IPS-20b (cell line): ENCODE measurements around the gene MAPK4.

ENCODE experiments used
- H3K27ac ChIP-seq: one replicate; pipeline ENCODE4 v1.5.1; 2013; ENCODE audit warnings: low read length
- H3K27me3 ChIP-seq: 2 replicates; pipeline ENCODE4 v1.6.1; 2013; ENCODE audit warnings: mild to moderate bottlenecking, low read length, inconsistent platforms; ENCODE audit not compliant: insufficient read depth
- H3K36me3 ChIP-seq: 2 replicates; pipeline ENCODE4 v1.6.1; 2013; ENCODE audit warnings: low read depth, mild to moderate bottlenecking, inconsistent platforms, low read length, moderate library complexity; ENCODE audit not compliant: insufficient read depth
- H3K4me1 ChIP-seq: 2 replicates; pipeline ENCODE4 v1.6.1; 2013; ENCODE audit warnings: mild to moderate bottlenecking, control low read depth, inconsistent platforms, low read length, moderate library complexity; ENCODE audit not compliant: insufficient read depth
- H3K4me3 ChIP-seq: 2 replicates; pipeline ENCODE4 v1.5.1; 2013; ENCODE audit warnings: mild to moderate bottlenecking, low read length, inconsistent platforms
- H3K9ac ChIP-seq: 2 replicates; pipeline ENCODE4 v1.6.1; 2013; ENCODE audit warnings: low read depth, mild to moderate bottlenecking, inconsistent platforms, low read length, moderate library complexity
- H3K9me3 ChIP-seq: 2 replicates; pipeline ENCODE4 v1.6.1; 2013; ENCODE audit warnings: mild to moderate bottlenecking, low read depth, low read length, inconsistent platforms; ENCODE audit not compliant: insufficient read depth

MAPK4 gene

GRCh38 chr18:50627594-50628532 is 68.0 kb downstream of the MAPK4 start:
- Histone ChIP-seq H3K9me3 (no peaks in the 10 kb centered on the region), H3K36me3 (no peaks in the 10 kb centered on the region), H3K9ac (no peak overlapping the region), H3K27me3 (no peaks in the 10 kb centered on the region), H3K27ac (no peak overlapping the region), H3K4me1 (no peaks in the 10 kb centered on the region), H3K4me3 (no peak overlapping the region)

GRCh38 chr18:50628533-50628905 is 68.6 kb downstream of the MAPK4 start:
- no peaks in the 10 kb centered on the region for H3K27me3 ChIP-seq
- no peak overlapping the region for H3K4me3 ChIP-seq
- no peak overlapping the region for H3K9ac ChIP-seq
- H3K36me3 ChIP-seq, result no peaks in the 10 kb centered on the region
- no peaks in the 10 kb centered on the region for H3K9me3 ChIP-seq
- H3K4me1 ChIP-seq, result no peaks in the 10 kb centered on the region
- no peak overlapping the region for H3K27ac ChIP-seq

GRCh38 chr18:50629148-50629631 is 69.3 kb downstream of the MAPK4 start:
- Histone ChIP-seq H3K4me1 (no peaks in the 10 kb centered on the region), H3K4me3 (no peak overlapping the region), H3K9me3 (no peaks in the 10 kb centered on the region), H3K27ac (no peak overlapping the region), H3K9ac (no peak overlapping the region), H3K27me3 (no peaks in the 10 kb centered on the region), H3K36me3 (no peaks in the 10 kb centered on the region)

GRCh38 chr18:50630895-50631294 is 71.0 kb downstream of the MAPK4 start:
- Histone ChIP-seq H3K4me1 (no peaks in the 10 kb centered on the region), H3K4me3 (no peak overlapping the region), H3K36me3 (no peaks in the 10 kb centered on the region), H3K9ac (no peak overlapping the region), H3K27me3 (no peaks in the 10 kb centered on the region), H3K27ac (no peak overlapping the region), H3K9me3 (no peaks in the 10 kb centered on the region)

- H3K27me3 ChIP-seq, result no peaks in the 10 kb centered on the region
- no peak overlapping the region for H3K4me3 ChIP-seq
- no peak overlapping the region for H3K9ac ChIP-seq
- no peak overlapping the region for H3K27ac ChIP-seq
- no peaks in the 10 kb centered on the region for H3K9me3 ChIP-seq
- H3K4me1 ChIP-seq, result no peaks in the 10 kb centered on the region
- H3K36me3 ChIP-seq, result no peaks in the 10 kb centered on the region
Measured at GRCh38 chr18:50632895-50633515, 73.1 kb downstream of the MAPK4 start.

GRCh38 chr18:50633992-50634391 is 74.1 kb downstream of the MAPK4 start:
- no peaks in the 10 kb centered on the region for H3K36me3 ChIP-seq
- H3K9me3 ChIP-seq, result no peaks in the 10 kb centered on the region
- H3K27me3 ChIP-seq, result no peaks in the 10 kb centered on the region
- peaks cover 7% of the 10 kb centered on the region; the same call in 1 of the 2 replicates for H3K4me1 ChIP-seq
- no peak overlapping the region for H3K4me3 ChIP-seq
- H3K27ac ChIP-seq, result no peak overlapping the region
- no peak overlapping the region for H3K9ac ChIP-seq

GRCh38 chr18:50636366-50637057 is 76.6 kb downstream of the MAPK4 start:
- Histone ChIP-seq H3K4me1 (peaks cover 9% of the 10 kb centered on the region; the same call in 1 of the 2 replicates), H3K4me3 (no peak overlapping the region), H3K9ac (no peak overlapping the region), H3K27ac (no peak overlapping the region), H3K27me3 (no peaks in the 10 kb centered on the region), H3K9me3 (no peaks in the 10 kb centered on the region), H3K36me3 (no peaks in the 10 kb centered on the region)

GRCh38 chr18:50638016-50638883 is 78.4 kb downstream of the MAPK4 start:
- Histone ChIP-seq H3K27me3 (no peaks in the 10 kb centered on the region), H3K9ac (no peak overlapping the region; the same call in 1 of the 2 replicates), H3K36me3 (no peaks in the 10 kb centered on the region), H3K9me3 (no peaks in the 10 kb centered on the region), H3K4me1 (peaks cover 9% of the 10 kb centered on the region; the same call in 1 of the 2 replicates), H3K27ac (no peak overlapping the region), H3K4me3 (no peak overlapping the region)

- H3K36me3 ChIP-seq, result no peaks in the 10 kb centered on the region
- H3K27me3 ChIP-seq, result no peaks in the 10 kb centered on the region
- H3K4me3 ChIP-seq, result no peak overlapping the region
- H3K9me3 ChIP-seq, result no peaks in the 10 kb centered on the region
- peak overlapping the region; percentile 53 for H3K27ac ChIP-seq
- H3K9ac ChIP-seq, result peak overlapping the region; percentile 25; the same call in 1 of the 2 replicates
- peaks cover 9% of the 10 kb centered on the region; the same call in 1 of the 2 replicates for H3K4me1 ChIP-seq
Measured at GRCh38 chr18:50638884-50639420, 79.1 kb downstream of the MAPK4 start.

GRCh38 chr18:50639711-50640110 is 79.8 kb downstream of the MAPK4 start:
- H3K4me1 ChIP-seq, result peaks cover 9% of the 10 kb centered on the region; the same call in 1 of the 2 replicates

More at GRCh38 chr18:50639711-50640110, 79.8 kb downstream of the MAPK4 start:
- H3K4me3 ChIP-seq, result no peak overlapping the region
- no peak overlapping the region for H3K27ac ChIP-seq
- no peaks in the 10 kb centered on the region for H3K36me3 ChIP-seq
- no peak overlapping the region for H3K9ac ChIP-seq
- no peaks in the 10 kb centered on the region for H3K27me3 ChIP-seq
- H3K9me3 ChIP-seq, result no peaks in the 10 kb centered on the region
